Activated naive CD8-positive, alpha-beta T cell treated with anti-CD3 and anti-CD28 coated beads, Interleukin-2, amount 10 ng/mL, durations not matched to agents 7 days and 5 days (primary cell): ENCODE results near the gene OTOG. TPM values are rescaled to one million over a fixed set of nuclear protein-coding genes. Genes with fewer than 3 reads are reported as not detected.

ENCODE experiments used
- ATAC-seq: fragments of 150-1000 bp; cut with Tn5 transposase; one replicate; pipeline ENCODE4 v1.10.0; 2021; ENCODE audit warnings: low read depth, moderate library complexity
- POLR2A ChIA-PET: fragments of 350-600 bp; sonication (Branson Sonifier 250); formaldehyde crosslinking; loops from one replicate; lab custom pipeline; 2021; ENCODE audit warnings: antibody characterized with exemption; lab: Charles Lee
- DNase-seq: peaks from one replicate; pipeline ENCODE4 v3.0.0; 2021
- H3K27ac Mint-ChIP-seq: one replicate; pipeline ENCODE4 v1.8.0; 2022; ENCODE audit warnings: mild to moderate bottlenecking, mixed read lengths
- H3K27me3 Mint-ChIP-seq: one replicate; pipeline ENCODE4 v1.8.0; 2022; ENCODE audit warnings: mild to moderate bottlenecking, moderate library complexity, mixed read lengths
- H3K36me3 Mint-ChIP-seq: one replicate; pipeline ENCODE4 v1.8.0; 2021; ENCODE audit warnings: mild to moderate bottlenecking, mixed read lengths
- H3K4me1 Mint-ChIP-seq: one replicate; pipeline ENCODE4 v1.8.0; 2021; ENCODE audit warnings: mixed read lengths
- H3K4me3 Mint-ChIP-seq: one replicate; pipeline ENCODE4 v1.8.0; 2022; ENCODE audit warnings: mild to moderate bottlenecking, moderate library complexity, mixed read lengths
- H3K9me3 Mint-ChIP-seq: one replicate; pipeline ENCODE4 v1.8.0; 2021; ENCODE audit warnings: mixed read lengths
- total RNA-seq, 2 experiments: library from RNA; stranded (reverse); gene quantifications; one replicate each; pipeline ENCODE4 v1.2.3, GENCODE V29; 2021

The OTOG gene
- total RNA-seq, 2 experiments from 2014 or later: not detected

- POLR2A ChIA-PET: no interaction called here
- DNase-seq (no peak), ATAC-seq (no peak)
- Mint-ChIP-seq H3K27ac (no peak overlapping the region), H3K9me3 (no peaks in the 10 kb centered on the region), H3K27me3 (peaks cover 4% of the 10 kb centered on the region), H3K4me1 (no peaks in the 10 kb centered on the region), H3K36me3 (no peaks in the 10 kb centered on the region), H3K4me3 (no peak overlapping the region)
Measured at GRCh38 chr11:17639781-17640180, 92.7 kb downstream of the OTOG start.

DNA sequence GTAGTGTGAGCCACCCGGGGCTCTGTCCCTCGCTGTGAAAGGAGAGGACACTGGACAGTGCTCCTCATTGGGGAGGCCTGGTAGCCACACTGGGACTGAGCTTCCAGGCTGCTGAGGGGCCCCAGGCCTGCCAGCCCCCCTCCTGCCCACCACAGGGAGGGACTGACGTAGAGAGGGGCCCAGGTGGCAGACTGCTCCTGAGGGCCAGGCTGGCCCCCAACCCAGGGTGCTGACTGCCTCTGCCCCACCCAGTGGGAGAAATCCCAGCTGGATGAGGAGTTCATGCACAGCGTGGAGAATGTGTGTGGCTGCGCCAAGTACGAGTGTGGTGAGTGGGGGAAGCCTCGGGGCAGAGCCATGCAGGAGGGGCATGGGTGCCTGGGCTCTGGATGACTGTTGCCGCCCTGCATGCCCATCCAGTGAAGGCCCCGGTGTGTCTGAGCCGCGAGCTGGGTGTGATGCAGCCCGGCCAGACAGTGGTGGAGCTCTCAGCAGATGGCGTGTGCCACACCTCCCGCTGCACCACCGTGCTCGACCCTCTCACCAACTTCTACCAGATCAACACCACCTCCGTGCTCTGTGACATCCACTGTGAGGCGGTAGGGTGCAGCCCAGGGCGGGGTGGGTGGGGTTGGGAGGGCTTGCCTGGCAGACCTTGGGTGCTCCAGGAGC lies 93.6 kb downstream of the OTOG start:
- H3K27ac Mint-ChIP-seq: no peak overlapping the region

GRCh38 chr11:17641792-17642350 lies 94.8 kb downstream of the OTOG start:
- POLR2A ChIA-PET: no interaction called here
- no peak overlapping the region for H3K27ac Mint-ChIP-seq
- no peak for DNase-seq
- no peak overlapping the region for H3K4me3 Mint-ChIP-seq
- no peaks in the 10 kb centered on the region for H3K36me3 Mint-ChIP-seq
- no peaks in the 10 kb centered on the region for H3K4me1 Mint-ChIP-seq
- peaks cover 4% of the 10 kb centered on the region for H3K27me3 Mint-ChIP-seq
- no peak for ATAC-seq
- H3K9me3 Mint-ChIP-seq: no peaks in the 10 kb centered on the region

More for the DNA sequence above, 93.6 kb downstream of the OTOG start:
- no peak overlapping the region for H3K4me3 Mint-ChIP-seq
- H3K27me3 Mint-ChIP-seq: peaks cover 4% of the 10 kb centered on the region
- POLR2A ChIA-PET: no interaction called here
- ATAC-seq: no peak
- no peaks in the 10 kb centered on the region for H3K4me1 Mint-ChIP-seq
- no peaks in the 10 kb centered on the region for H3K36me3 Mint-ChIP-seq
- DNase-seq: no peak
- no peaks in the 10 kb centered on the region for H3K9me3 Mint-ChIP-seq

GRCh38 chr11:17642370-17642769 lies 95.3 kb downstream of the OTOG start:
- Mint-ChIP-seq H3K27ac (no peak overlapping the region), H3K36me3 (no peaks in the 10 kb centered on the region), H3K4me1 (no peaks in the 10 kb centered on the region), H3K9me3 (no peaks in the 10 kb centered on the region), H3K4me3 (no peak overlapping the region), H3K27me3 (peaks cover 4% of the 10 kb centered on the region)
- no peak for DNase-seq
- no peak for ATAC-seq
- POLR2A ChIA-PET: no interaction called here

DNA sequence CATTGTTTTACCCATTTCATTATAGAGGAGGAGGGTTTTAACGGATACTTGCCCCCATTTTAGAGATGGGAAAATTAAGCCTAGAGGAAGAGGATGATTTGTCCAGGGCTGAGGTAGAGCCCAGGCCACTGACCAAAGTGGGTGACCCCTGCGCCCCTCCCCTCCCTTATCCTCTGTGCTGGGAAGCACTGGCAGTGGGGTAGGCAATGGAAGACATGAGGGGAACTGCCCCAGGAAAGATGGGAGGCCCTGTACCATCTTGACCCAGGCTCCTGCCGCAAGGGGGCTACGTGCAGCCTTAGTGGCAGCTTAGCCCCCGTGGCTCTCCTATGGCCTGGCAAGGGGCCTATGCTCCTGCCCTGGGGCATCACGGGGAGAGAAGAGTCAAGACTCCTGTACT lies 95.9 kb downstream of the OTOG start:
- POLR2A ChIA-PET: no interaction called here

DNA sequence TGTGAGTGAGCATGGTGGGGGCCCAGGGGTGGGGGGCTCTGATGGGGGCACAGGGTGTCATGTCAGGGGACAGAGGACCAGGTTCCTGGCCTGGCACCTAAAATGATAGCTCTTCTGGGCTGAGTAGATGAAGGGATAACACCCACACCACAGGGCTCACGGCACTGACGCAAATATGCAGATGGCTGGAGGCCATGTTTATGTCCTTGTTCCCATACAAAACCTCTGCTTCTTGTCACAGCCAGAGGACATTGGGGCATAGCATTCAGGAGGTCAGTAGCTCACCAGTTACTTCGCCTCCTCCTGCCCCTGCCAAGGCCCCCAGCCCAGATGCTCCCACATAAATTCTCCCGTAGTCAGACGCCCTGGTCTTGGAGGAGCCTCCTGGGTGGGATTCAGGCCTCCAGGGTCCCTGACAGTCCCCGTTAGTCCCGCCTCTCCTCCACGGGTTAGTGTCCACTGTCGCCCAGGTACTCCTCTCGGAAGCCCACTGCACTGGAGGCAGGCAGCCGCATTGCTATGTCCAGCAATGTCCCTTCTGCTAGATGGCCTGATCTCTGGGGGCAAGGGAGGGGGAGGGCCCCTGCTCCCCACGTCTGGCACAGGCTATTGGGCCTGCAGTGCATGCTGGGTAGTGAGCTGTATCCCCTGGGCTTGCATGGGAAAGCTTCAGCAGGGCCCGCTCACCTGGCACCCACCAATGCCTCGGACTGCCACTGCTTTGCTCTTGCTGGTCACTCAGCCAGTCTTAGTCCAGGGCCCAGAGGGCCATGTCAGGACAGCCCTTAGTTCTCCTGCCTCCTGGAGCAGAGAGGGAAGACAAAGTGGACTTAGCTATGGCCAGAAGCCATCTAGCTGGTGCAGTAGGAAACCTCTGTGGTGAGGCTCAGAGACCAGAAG lies 96.7 kb downstream of the OTOG start:
- Mint-ChIP-seq H3K27ac (no peak overlapping the region), H3K36me3 (no peaks in the 10 kb centered on the region), H3K27me3 (peaks cover 9% of the 10 kb centered on the region), H3K9me3 (peaks cover 1% of the 10 kb centered on the region), H3K4me1 (no peaks in the 10 kb centered on the region), H3K4me3 (no peak overlapping the region)
- POLR2A ChIA-PET: no interaction called here
- DNase-seq (no peak), ATAC-seq (no peak)

More for the DNA sequence above, 95.9 kb downstream of the OTOG start:
- Mint-ChIP-seq H3K4me1 (no peaks in the 10 kb centered on the region), H3K27ac (no peak overlapping the region), H3K9me3 (peaks cover 1% of the 10 kb centered on the region), H3K27me3 (peaks cover 6% of the 10 kb centered on the region), H3K4me3 (no peak overlapping the region), H3K36me3 (no peaks in the 10 kb centered on the region)
- DNase-seq: no peak
- ATAC-seq: no peak

DNA sequence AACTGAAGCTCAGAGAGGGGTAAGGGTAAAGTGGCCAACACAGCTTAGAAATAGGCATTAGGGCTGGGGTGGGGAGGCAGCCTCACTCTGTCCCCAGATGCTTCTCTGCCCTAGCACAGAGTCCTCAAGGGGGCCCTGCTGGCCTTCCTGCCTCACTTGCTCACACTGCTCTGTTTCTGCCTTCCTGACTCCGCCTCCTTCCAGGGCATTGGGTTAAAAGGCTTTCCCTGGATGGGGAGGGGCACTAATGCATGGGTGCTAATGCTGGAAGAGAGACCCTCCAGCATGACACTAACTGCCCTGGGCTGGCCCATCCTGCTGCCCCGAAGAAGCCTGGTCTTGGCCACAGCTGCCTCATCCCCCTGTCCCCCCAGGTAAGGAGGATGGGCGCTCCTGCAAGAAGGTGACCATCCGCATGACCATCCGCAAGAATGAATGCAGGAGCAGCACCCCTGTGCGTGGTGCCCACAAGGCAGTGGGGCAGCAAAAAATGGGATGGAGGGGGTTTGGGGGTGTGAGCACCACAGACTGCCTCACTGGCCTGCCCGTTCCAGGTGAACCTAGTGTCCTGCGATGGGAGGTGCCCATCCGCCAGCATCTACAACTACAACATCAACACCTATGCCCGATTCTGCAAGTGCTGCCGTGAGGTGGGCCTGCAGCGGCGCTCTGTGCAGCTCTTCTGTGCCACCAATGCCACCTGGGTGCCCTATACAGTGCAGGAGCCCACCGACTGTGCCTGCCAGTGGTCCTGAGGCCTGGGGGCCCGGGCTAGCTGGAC lies 98.3 kb downstream of the OTOG start:
- DNase-seq (no peak), ATAC-seq (no peak)
- Mint-ChIP-seq H3K27me3 (peaks cover 18% of the 10 kb centered on the region), H3K27ac (no peak overlapping the region), H3K36me3 (no peaks in the 10 kb centered on the region), H3K9me3 (peaks cover 1% of the 10 kb centered on the region), H3K4me1 (peaks cover 3% of the 10 kb centered on the region), H3K4me3 (no peak overlapping the region)
- POLR2A ChIA-PET: no interaction called here

- Mint-ChIP-seq H3K36me3 (no peaks in the 10 kb centered on the region), H3K9me3 (peaks cover 1% of the 10 kb centered on the region), H3K27me3 (peaks cover 25% of the 10 kb centered on the region), H3K4me3 (no peak overlapping the region), H3K4me1 (peaks cover 3% of the 10 kb centered on the region), H3K27ac (no peak overlapping the region)
- POLR2A ChIA-PET: no interaction called here
- ATAC-seq (no peak), DNase-seq (no peak)
Measured at GRCh38 chr11:17646451-17647145, 99.5 kb downstream of the OTOG start.

DNA sequence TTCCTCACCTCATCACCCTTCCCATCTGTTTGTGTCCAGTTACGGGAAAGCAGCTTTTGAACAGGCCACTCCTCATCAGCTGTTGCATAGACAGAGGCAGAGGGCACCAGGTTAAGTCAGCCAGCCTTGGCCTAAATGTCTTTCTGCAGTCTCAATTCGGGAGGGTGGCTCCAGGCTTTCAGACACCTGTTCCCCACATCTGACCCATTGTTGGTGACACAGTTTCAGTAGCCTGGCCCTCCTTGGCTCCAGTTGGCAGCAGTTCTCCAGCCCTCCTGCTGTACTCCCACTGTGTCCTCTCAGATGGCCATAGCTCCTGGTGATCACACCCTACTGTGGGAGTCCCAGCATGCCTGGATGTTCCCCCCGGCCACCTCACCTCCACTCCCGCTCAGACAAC lies 101.5 kb downstream of the OTOG start:
- H3K4me1 Mint-ChIP-seq: peaks cover 3% of the 10 kb centered on the region
- H3K27me3 Mint-ChIP-seq: peaks cover 25% of the 10 kb centered on the region
- H3K36me3 Mint-ChIP-seq: no peaks in the 10 kb centered on the region
- DNase-seq: no peak
- no peak for ATAC-seq
- no peak overlapping the region for H3K4me3 Mint-ChIP-seq
- no peak overlapping the region for H3K27ac Mint-ChIP-seq
- POLR2A ChIA-PET: no interaction called here
- peaks cover 1% of the 10 kb centered on the region for H3K9me3 Mint-ChIP-seq

DNA sequence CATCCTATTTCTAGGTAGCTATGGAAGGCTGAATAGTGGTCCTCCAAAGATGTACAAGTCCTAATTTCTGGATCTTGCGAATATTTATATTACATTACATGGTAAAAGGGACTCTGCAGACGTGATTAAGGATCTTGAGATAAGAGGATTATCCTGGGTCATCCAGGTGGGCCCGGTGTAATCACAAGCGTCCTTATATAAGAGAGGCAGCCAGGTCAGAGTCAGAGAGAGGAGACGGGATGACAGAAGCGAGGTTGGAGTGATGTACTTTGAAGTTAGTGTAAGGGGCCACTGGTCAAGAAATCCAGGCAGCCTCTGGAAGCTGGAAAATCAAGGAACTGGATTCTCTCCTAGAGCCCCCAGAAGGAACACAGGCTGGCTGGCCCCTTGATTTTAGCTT lies 102.2 kb downstream of the OTOG start:
- peaks cover 1% of the 10 kb centered on the region for H3K9me3 Mint-ChIP-seq
- peaks cover 3% of the 10 kb centered on the region for H3K4me1 Mint-ChIP-seq
- POLR2A ChIA-PET: no interaction called here
- peaks cover 25% of the 10 kb centered on the region for H3K27me3 Mint-ChIP-seq
- no peak for DNase-seq
- ATAC-seq: no peak
- no peak overlapping the region for H3K4me3 Mint-ChIP-seq
- no peaks in the 10 kb centered on the region for H3K36me3 Mint-ChIP-seq
- no peak overlapping the region for H3K27ac Mint-ChIP-seq

DNA sequence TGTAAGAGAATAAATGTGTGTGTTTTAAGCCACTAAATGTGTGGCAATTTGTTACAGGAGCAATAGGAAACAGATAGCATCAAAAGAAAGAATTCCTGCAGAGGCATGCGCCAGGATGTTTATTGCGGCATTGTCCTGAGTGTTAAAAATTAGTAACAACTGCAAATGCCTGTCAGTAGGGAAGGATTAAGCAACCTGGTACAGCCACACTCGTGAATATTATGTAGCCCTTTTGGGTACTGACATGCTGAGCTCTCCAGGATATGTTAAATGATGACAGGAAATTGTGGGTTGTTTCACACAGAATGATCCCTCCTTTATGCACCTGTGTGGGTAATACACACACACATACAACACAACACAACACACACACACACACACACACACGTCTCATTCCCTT lies 102.6 kb downstream of the OTOG start:
- peaks cover 1% of the 10 kb centered on the region for H3K9me3 Mint-ChIP-seq
- no peak overlapping the region for H3K27ac Mint-ChIP-seq
- H3K4me3 Mint-ChIP-seq: no peak overlapping the region
- peaks cover 3% of the 10 kb centered on the region for H3K4me1 Mint-ChIP-seq
- ATAC-seq: no peak
- H3K27me3 Mint-ChIP-seq: peaks cover 25% of the 10 kb centered on the region
- DNase-seq: no peak
- POLR2A ChIA-PET: no interaction called here
- H3K36me3 Mint-ChIP-seq: no peaks in the 10 kb centered on the region

DNA sequence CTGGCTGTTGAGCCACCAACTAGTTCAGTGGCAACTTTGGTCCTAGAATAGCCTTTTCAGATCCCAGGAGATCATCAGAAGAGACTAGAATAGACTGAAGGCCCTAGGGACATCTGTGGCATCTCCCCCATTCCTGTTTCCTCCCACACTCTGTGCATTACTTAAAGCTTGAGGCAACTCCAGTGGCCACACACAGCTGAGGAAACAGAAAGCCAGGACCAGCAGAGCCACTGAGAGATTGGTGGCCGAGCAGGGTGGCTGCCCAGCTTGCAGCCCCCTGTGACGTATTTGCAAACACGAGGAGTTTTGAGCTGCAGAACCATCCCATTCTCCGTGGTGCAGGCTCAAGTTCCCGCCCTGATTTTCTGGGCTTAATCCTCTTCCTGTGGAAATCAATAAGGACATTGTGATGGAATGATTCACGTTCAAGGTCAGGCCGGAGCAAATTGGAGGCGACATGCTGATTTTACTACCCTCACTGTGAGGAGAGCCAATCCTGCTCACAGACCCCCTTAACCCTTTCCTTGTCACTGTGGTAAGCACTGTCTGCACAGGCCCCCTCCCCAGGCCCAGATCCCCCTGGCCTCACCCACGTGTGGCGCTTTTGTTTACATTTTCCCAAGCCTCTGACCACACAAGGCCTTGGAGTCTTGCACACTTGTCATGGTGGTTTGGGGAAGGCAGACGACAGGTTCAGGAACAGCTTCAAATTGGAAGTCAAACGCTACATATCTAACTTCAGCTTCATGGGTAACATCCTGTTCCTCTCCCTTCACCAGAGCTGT lies 103.3 kb downstream of the OTOG start:
- H3K4me3 Mint-ChIP-seq: no peak overlapping the region
- no peaks in the 10 kb centered on the region for H3K36me3 Mint-ChIP-seq
- H3K4me1 Mint-ChIP-seq: peaks cover 3% of the 10 kb centered on the region
- ATAC-seq: no peak
- no peak for DNase-seq
- no peak overlapping the region for H3K27ac Mint-ChIP-seq
- POLR2A ChIA-PET: no interaction called here
- peaks cover 25% of the 10 kb centered on the region for H3K27me3 Mint-ChIP-seq
- peaks cover 4% of the 10 kb centered on the region for H3K9me3 Mint-ChIP-seq
